GM23338 (cell line): ENCODE results near the gene CAMP. TPM values are rescaled to one million over a fixed set of nuclear protein-coding genes. Genes with fewer than 3 reads are reported as not detected.
A peak's percentile ranks its signal among the peaks of the same experiment; 100 is the strongest.

Source experiments
- ATAC-seq: fragments of 200-7000 bp; cut with Tn5 transposase; 3 replicates; pipeline ENCODE4 v1.9.1; 2020
- DNase-seq: peaks from one replicate; pipeline ENCODE4 v3.0.0-alpha.2; 2015; ENCODE audit warnings: low spot score
- H2AFZ ChIP-seq: fragments of 200-600 bp; sonication (generic); 2 replicates; pipeline ENCODE4 v1.8.0; 2016; ENCODE audit warnings: antibody characterized with exemption, mild to moderate bottlenecking, moderate library complexity
- H3F3A ChIP-seq: fragments of 200-600 bp; sonication (generic); replicated peaks from 2 replicates; pipeline ENCODE4 v1.8.0; 2017; ENCODE audit warnings: antibody characterized with exemption, mixed run types, low read depth
- H3K27ac ChIP-seq: fragments of 200-600 bp; sonication (generic); 2 replicates; pipeline ENCODE4 v1.6.1; 2016; ENCODE audit warnings: low read depth
- H3K27me3 ChIP-seq: fragments of 200-600 bp; sonication (generic); 2 replicates; pipeline ENCODE4 v1.8.0; 2016; ENCODE audit warnings: mild to moderate bottlenecking, mixed run types, moderate library complexity; ENCODE audit not compliant: insufficient read depth
- H3K36me3 ChIP-seq: fragments of 200-600 bp; sonication (generic); 2 replicates; pipeline ENCODE4 v1.8.0; 2016; ENCODE audit warnings: mild to moderate bottlenecking; ENCODE audit not compliant: insufficient read depth
- H3K4me1 ChIP-seq: fragments of 200-600 bp; sonication (generic); 2 replicates; pipeline ENCODE4 v1.8.0; 2016; ENCODE audit warnings: mild to moderate bottlenecking, moderate library complexity; ENCODE audit not compliant: insufficient read depth
- H3K4me2 ChIP-seq: fragments of 200-600 bp; sonication (generic); 2 replicates; pipeline ENCODE4 v1.7.1; 2017; ENCODE audit warnings: mixed run types
- H3K4me3 ChIP-seq: fragments of 200-600 bp; sonication (generic); 2 replicates; pipeline ENCODE4 v1.6.1; 2016; ENCODE audit warnings: mixed run types
- H3K79me2 ChIP-seq: fragments of 200-600 bp; sonication (generic); replicated peaks from 2 replicates; pipeline ENCODE4 v1.8.0; 2017; ENCODE audit warnings: mild to moderate bottlenecking; ENCODE audit not compliant: insufficient read depth
- H3K9me2 ChIP-seq: fragments of 200-600 bp; sonication (generic); 2 replicates; pipeline ENCODE4 v1.8.0; 2017; ENCODE audit not compliant: insufficient read depth
- H4K20me1 ChIP-seq: fragments of 200-600 bp; sonication (generic); replicated peaks from 2 replicates; pipeline ENCODE4 v1.8.0; 2017; ENCODE audit warnings: mild to moderate bottlenecking; ENCODE audit not compliant: insufficient read depth
- H3K27ac Mint-ChIP-seq: 2 replicates; pipeline ENCODE4 v1.8.0; 2020; ENCODE audit warnings: inconsistent platforms, mild to moderate bottlenecking, moderate library complexity, mixed read lengths
- H3K27me3 Mint-ChIP-seq: 3 replicates; pipeline ENCODE4 v1.8.0; 2022; ENCODE audit warnings: low read depth, mild to moderate bottlenecking, moderate library complexity, mixed read lengths, inconsistent platforms; ENCODE audit not compliant: insufficient read depth, poor library complexity
- H3K36me3 Mint-ChIP-seq: 3 replicates; pipeline ENCODE4 v1.8.0; 2021; ENCODE audit warnings: low read depth, mild to moderate bottlenecking, inconsistent platforms, moderate library complexity, mixed read lengths
- H3K4me1 Mint-ChIP-seq: 3 replicates; pipeline ENCODE4 v1.8.0; 2020; ENCODE audit warnings: mild to moderate bottlenecking, inconsistent platforms, mixed read lengths
- H3K4me3 Mint-ChIP-seq: 3 replicates; pipeline ENCODE4 v1.8.0; 2021; ENCODE audit warnings: moderate library complexity, mild to moderate bottlenecking, inconsistent platforms, mixed read lengths
- H3K9me3 Mint-ChIP-seq: 3 replicates; pipeline ENCODE4 v1.8.0; 2020; ENCODE audit warnings: moderate library complexity, mild to moderate bottlenecking, inconsistent platforms, mixed read lengths
- CREB1 ChIP-seq: fragments of 250-450 bp; sonication (Bioruptor Pico); IDR thresholded peaks from 2 replicates; pipeline ENCODE4 v1.5.0; 2020; ENCODE audit warnings: low read depth, mild to moderate bottlenecking, moderate library complexity
- EZH2phosphoT487 ChIP-seq: fragments of 200-600 bp; sonication (generic); IDR thresholded peaks from one replicate; pipeline ENCODE4 v1.8.1; 2018; ENCODE audit warnings: antibody characterized with exemption; ENCODE audit not compliant: unreplicated experiment
- POLR2AphosphoS5 ChIP-seq: IDR thresholded peaks from 2 replicates; pipeline ENCODE4 v1.6.1; 2016; ENCODE audit warnings: antibody characterized with exemption, low read depth
- STAT1 ChIP-seq: IDR thresholded peaks from one replicate; pipeline ENCODE4 v1.6.1; 2016; ENCODE audit warnings: antibody characterized with exemption; ENCODE audit not compliant: unreplicated experiment
- ZNF114 ChIP-seq: fragments of 250-450 bp; sonication (Bioruptor Pico); IDR thresholded peaks from 2 replicates; pipeline ENCODE4 v1.5.0; 2020; ENCODE audit warnings: mild to moderate bottlenecking, moderate library complexity
- ZNF331 ChIP-seq: fragments of 250-450 bp; sonication (Bioruptor Pico); IDR thresholded peaks from 2 replicates; pipeline ENCODE4 v1.5.0; 2020; ENCODE audit warnings: low read depth, mild to moderate bottlenecking, moderate library complexity
- polyA plus RNA-seq: library from polyadenylated mRNA; unstranded; fragments of >200 nt; fragmentation: Nextera tagmentation; extraction: Ambion mirVana; gene quantifications from 2 replicates; pipeline ENCODE4 v1.2.1, GENCODE V29; 2016
- total RNA-seq: library from RNA; depleted of rRNA; stranded (reverse); fragments of >200 nt; shearing (Covaris generic); gene quantifications from 2 replicates; pipeline ENCODE4 v1.2.3, GENCODE V29; 2014
- TF ChIP-seq, protein P1 (sequence below): IDR thresholded peaks from 2 replicates; pipeline ENCODE4 v1.6.1; 2016; ENCODE audit warnings: antibody characterized with exemption
- TF ChIP-seq, protein P2 (sequence below), 2 experiments: fragments of 200-600 bp in 1 of 2; sonication (generic) in 1 of 2; conservative IDR thresholded peaks; 2 replicates each; pipeline versions ENCODE4 v1.5.1 to v1.6.1; 2016 to 2017; ENCODE audit warnings: antibody characterized with exemption in 2 of 2, low read depth in 2 of 2, mild to moderate bottlenecking in 2 of 2, moderate library complexity in 1 of 2
- TF ChIP-seq, protein P3 (sequence below): IDR thresholded peaks from one replicate; pipeline ENCODE4 v1.6.1; 2018; ENCODE audit warnings: antibody characterized with exemption; ENCODE audit not compliant: unreplicated experiment

CAMP gene
- total and polyA plus RNA-seq, 2 experiments from 2014 or later, result not detected

DNA sequence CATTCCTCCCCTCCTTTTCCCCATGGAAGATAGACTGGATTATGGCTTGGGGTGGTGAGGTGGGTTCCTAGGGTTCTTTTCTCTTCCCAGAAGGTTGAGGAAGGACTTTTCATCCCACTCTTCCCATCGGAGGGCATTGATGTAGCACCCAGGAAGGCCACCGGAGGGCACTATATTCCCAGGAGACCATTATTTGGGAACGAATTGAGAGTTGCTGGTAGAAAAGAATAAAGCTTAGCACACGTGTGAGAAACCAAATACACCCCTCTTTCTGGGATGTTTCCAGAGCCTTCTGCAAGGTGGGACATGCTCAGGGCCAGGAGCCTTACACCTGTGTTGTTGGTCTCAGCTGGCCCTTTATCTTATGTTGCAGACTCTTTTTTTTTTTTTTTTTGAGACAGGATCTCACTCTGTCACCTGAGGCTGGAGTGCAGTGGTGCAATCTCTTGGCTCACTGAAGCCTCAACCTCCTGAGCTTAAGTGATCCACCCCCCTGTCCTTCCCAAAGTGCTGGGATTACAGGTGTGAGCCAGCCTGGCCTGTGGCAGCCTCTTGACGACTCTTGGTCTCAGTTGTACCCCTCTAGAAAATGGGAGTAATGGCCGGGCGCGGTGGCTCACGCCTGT is 28.7 kb upstream of the CAMP start:
- Histone ChIP-seq H3K36me3 (no peaks in the 10 kb centered on the region), H4K20me1 (no peaks in the 10 kb centered on the region), H3K9me2 (no peaks in the 10 kb centered on the region), H2AFZ (no peak overlapping the region), H3K4me1 (peaks cover 21% of the 10 kb centered on the region), H3K4me3 (no peak overlapping the region), H3F3A (peaks cover 2% of the 10 kb centered on the region), H3K79me2 (no peaks in the 10 kb centered on the region), H3K4me2 (no peak overlapping the region), H3K27me3 (no peaks in the 10 kb centered on the region), H3K27ac (no peak overlapping the region)
- Mint-ChIP-seq H3K27me3 (peaks cover 19% of the 10 kb centered on the region), H3K27ac (no peak overlapping the region), H3K36me3 (no peaks in the 10 kb centered on the region), H3K4me3 (no peak overlapping the region), H3K9me3 (no peaks in the 10 kb centered on the region), H3K4me1 (peaks cover 26% of the 10 kb centered on the region)
- no peak for TF ChIP-seq POLR2AphosphoS5
- TF ChIP-seq, protein P1, sequence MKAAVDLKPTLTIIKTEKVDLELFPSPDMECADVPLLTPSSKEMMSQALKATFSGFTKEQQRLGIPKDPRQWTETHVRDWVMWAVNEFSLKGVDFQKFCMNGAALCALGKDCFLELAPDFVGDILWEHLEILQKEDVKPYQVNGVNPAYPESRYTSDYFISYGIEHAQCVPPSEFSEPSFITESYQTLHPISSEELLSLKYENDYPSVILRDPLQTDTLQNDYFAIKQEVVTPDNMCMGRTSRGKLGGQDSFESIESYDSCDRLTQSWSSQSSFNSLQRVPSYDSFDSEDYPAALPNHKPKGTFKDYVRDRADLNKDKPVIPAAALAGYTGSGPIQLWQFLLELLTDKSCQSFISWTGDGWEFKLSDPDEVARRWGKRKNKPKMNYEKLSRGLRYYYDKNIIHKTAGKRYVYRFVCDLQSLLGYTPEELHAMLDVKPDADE, result no peak
- no peak for TF ChIP-seq CREB1 (CRISPR knock-in tag)
- TF ChIP-seq, protein P2, sequence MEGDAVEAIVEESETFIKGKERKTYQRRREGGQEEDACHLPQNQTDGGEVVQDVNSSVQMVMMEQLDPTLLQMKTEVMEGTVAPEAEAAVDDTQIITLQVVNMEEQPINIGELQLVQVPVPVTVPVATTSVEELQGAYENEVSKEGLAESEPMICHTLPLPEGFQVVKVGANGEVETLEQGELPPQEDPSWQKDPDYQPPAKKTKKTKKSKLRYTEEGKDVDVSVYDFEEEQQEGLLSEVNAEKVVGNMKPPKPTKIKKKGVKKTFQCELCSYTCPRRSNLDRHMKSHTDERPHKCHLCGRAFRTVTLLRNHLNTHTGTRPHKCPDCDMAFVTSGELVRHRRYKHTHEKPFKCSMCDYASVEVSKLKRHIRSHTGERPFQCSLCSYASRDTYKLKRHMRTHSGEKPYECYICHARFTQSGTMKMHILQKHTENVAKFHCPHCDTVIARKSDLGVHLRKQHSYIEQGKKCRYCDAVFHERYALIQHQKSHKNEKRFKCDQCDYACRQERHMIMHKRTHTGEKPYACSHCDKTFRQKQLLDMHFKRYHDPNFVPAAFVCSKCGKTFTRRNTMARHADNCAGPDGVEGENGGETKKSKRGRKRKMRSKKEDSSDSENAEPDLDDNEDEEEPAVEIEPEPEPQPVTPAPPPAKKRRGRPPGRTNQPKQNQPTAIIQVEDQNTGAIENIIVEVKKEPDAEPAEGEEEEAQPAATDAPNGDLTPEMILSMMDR (conservative IDR thresholded peaks at IDR 0.05; ENCODE audit: low read depth in 2 of 2), result peak; percentile 92 to 96
- TF ChIP-seq EZH2phosphoT487, result no peak
- no peak for TF ChIP-seq STAT1
- DNase-seq (peak; percentile 90), ATAC-seq (peak; percentile 73)

DNA sequence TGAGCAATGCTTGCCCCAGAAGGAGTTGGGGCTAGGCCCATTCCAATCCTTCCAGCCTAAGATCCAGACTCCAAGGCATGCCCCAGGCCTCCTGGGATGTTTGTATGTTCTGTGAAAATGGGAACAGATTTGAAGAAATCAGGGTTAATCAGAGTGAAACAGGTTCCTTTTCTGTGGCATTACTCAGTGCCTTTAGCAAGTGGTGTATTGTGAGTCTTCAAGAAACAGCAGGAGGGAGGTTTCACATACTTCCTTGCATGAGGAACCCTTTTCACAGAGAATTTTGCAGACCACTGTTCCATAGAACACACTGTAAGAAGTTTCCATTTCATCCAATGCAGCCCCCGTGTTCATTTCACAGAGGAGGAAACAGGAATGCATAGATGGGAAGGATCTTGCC is 26.7 kb upstream of the CAMP start:
- no peaks in the 10 kb centered on the region; the same call in 1 of the 2 replicates for H3F3A ChIP-seq
- no peaks in the 10 kb centered on the region for H3K9me2 ChIP-seq
- no peak for DNase-seq
- Mint-ChIP-seq H3K27ac (no peak overlapping the region), H3K27me3 (peaks cover 9% of the 10 kb centered on the region), H3K36me3 (no peaks in the 10 kb centered on the region; the same call in 2 of the 3 replicates), H3K4me3 (no peak overlapping the region), H3K4me1 (peaks cover 11% of the 10 kb centered on the region; the same call in 2 of the 3 replicates), H3K9me3 (no peaks in the 10 kb centered on the region)
- H3K27ac ChIP-seq, result no peak overlapping the region
- H3K4me3 ChIP-seq, result no peak overlapping the region
- peaks cover 9% of the 10 kb centered on the region; the same call in 1 of the 2 replicates for H3K4me1 ChIP-seq
- H3K27me3 ChIP-seq, result no peaks in the 10 kb centered on the region
- H3K4me2 ChIP-seq, result no peak overlapping the region
- H3K79me2 ChIP-seq, result no peaks in the 10 kb centered on the region
- H2AFZ ChIP-seq, result peak overlapping the region; percentile 74; the same call in 1 of the 2 replicates
- no peak for ATAC-seq
- H3K36me3 ChIP-seq, result no peaks in the 10 kb centered on the region
- H4K20me1 ChIP-seq, result no peaks in the 10 kb centered on the region
- TF ChIP-seq ZNF331 (CRISPR knock-in tag) (no peak), ZNF114 (CRISPR knock-in tag) (no peak)
- TF ChIP-seq, protein P3, sequence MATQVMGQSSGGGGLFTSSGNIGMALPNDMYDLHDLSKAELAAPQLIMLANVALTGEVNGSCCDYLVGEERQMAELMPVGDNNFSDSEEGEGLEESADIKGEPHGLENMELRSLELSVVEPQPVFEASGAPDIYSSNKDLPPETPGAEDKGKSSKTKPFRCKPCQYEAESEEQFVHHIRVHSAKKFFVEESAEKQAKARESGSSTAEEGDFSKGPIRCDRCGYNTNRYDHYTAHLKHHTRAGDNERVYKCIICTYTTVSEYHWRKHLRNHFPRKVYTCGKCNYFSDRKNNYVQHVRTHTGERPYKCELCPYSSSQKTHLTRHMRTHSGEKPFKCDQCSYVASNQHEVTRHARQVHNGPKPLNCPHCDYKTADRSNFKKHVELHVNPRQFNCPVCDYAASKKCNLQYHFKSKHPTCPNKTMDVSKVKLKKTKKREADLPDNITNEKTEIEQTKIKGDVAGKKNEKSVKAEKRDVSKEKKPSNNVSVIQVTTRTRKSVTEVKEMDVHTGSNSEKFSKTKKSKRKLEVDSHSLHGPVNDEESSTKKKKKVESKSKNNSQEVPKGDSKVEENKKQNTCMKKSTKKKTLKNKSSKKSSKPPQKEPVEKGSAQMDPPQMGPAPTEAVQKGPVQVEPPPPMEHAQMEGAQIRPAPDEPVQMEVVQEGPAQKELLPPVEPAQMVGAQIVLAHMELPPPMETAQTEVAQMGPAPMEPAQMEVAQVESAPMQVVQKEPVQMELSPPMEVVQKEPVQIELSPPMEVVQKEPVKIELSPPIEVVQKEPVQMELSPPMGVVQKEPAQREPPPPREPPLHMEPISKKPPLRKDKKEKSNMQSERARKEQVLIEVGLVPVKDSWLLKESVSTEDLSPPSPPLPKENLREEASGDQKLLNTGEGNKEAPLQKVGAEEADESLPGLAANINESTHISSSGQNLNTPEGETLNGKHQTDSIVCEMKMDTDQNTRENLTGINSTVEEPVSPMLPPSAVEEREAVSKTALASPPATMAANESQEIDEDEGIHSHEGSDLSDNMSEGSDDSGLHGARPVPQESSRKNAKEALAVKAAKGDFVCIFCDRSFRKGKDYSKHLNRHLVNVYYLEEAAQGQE, result no peak
- TF ChIP-seq, protein P1, result no peak
